Endothelial cell of umbilical vein (primary cell): ENCODE data around the gene TLCD3B. TPM values are rescaled to one million over a fixed set of nuclear protein-coding genes. Genes with fewer than 3 reads are reported as not detected.

Experiments
- BruUV-seq: library from RNA; stranded (reverse); fragments of 400-500 nt; replicated peaks from 2 replicates; lab custom pipeline; 2021; lab: Mats Ljungman, UMichigan
- CTCF ChIA-PET: fragments of 300-600, 350-600 bp; sonication (Branson Sonifier 250); formaldehyde crosslinking; loops from one replicate; lab custom pipeline; 2021; ENCODE audit warnings: antibody characterized with exemption, inconsistent platforms; lab: Charles Lee
- POLR2A ChIA-PET: fragments of 300-600, 350-600 bp; sonication (Branson Sonifier 250); formaldehyde crosslinking; loops from one replicate; lab custom pipeline; 2021; ENCODE audit warnings: antibody characterized with exemption, inconsistent platforms; lab: Charles Lee
- DNase-seq: peaks from one replicate; pipeline ENCODE4 v3.0.0-alpha.2; 2011; ENCODE audit warnings: low read depth, low spot score
- FAIRE-seq: peaks from 2 replicates; lab custom pipeline; 2011; peaks lifted over from hg19 to GRCh38; lab: Jason Lieb, UNC
- H2AFZ ChIP-seq: 2 replicates; pipeline ENCODE4 v1.6.0; 2012; ENCODE audit warnings: low read depth, low read length, control low read depth, inconsistent platforms
- H3K27ac ChIP-seq: 2 replicates; pipeline ENCODE4 v1.5.1; 2011; ENCODE audit warnings: low read depth, mild to moderate bottlenecking, control low read depth, low read length, moderate library complexity; ENCODE audit not compliant: insufficient read depth
- H3K27me3 ChIP-seq, 2 experiments: 2 replicates each; pipeline versions ENCODE4 v1.6.0 to v1.6.1; 2011; ENCODE audit warnings: low read length in 2 of 2, mixed read lengths in 1 of 2; ENCODE audit not compliant: control insufficient read depth in 2 of 2, insufficient read depth in 2 of 2
- H3K36me3 ChIP-seq, 2 experiments: 2 replicates in 1 of 2; 3 replicates in 1 of 2; pipeline ENCODE4 v1.5.1; 2011; ENCODE audit warnings: low read length in 2 of 2, mild to moderate bottlenecking in 1 of 2, moderate library complexity in 1 of 2; ENCODE audit not compliant: control insufficient read depth in 2 of 2, insufficient read depth in 2 of 2; ENCODE audit errors: extremely low read depth in 1 of 2
- H3K4me1 ChIP-seq: 3 replicates; pipeline ENCODE4 v1.5.1; 2011; ENCODE audit warnings: mild to moderate bottlenecking, low read length; ENCODE audit not compliant: control insufficient read depth, insufficient read depth; ENCODE audit errors: extremely low read depth
- H3K4me2 ChIP-seq: 2 replicates; pipeline ENCODE4 v1.6.1; 2011; ENCODE audit warnings: low read length, control low read depth, mixed read lengths; ENCODE audit not compliant: insufficient read depth
- H3K4me3 ChIP-seq, 3 experiments: fragments of 200-600 bp in 1 of 3; sonication (generic), shearing (Covaris generic) in 1 of 3; replicated peaks in 1 of 3; 2 replicates each; pipeline ENCODE4 v1.5.1; 2011 to 2016; ENCODE audit warnings: control low read depth in 3 of 3, low read length in 3 of 3, mild to moderate bottlenecking in 2 of 3, inconsistent platforms in 1 of 3, low read depth in 1 of 3, moderate library complexity in 1 of 3; ENCODE audit not compliant: insufficient read depth in 1 of 3
- H3K79me2 ChIP-seq: 2 replicates; pipeline ENCODE4 v1.6.0; 2012; ENCODE audit warnings: low read length, inconsistent platforms; ENCODE audit not compliant: control insufficient read depth, insufficient read depth
- H3K9ac ChIP-seq: replicated peaks from 2 replicates; pipeline ENCODE3; 2011; ENCODE audit warnings: low read length, control low read depth; ENCODE audit not compliant: insufficient read depth; ENCODE audit errors: extremely low read depth
- H3K9me1 ChIP-seq: replicated peaks from 3 replicates; pipeline ENCODE4 v1.6.0; 2011; ENCODE audit warnings: mild to moderate bottlenecking, low read length; ENCODE audit not compliant: control insufficient read depth, insufficient read depth; ENCODE audit errors: extremely low read depth
- H3K9me3 ChIP-seq: replicated peaks from 2 replicates; pipeline ENCODE4 v1.5.1; 2012; ENCODE audit warnings: low read length, inconsistent platforms; ENCODE audit not compliant: control insufficient read depth, insufficient read depth
- H4K20me1 ChIP-seq: replicated peaks from 2 replicates; pipeline ENCODE3; 2011; ENCODE audit warnings: mild to moderate bottlenecking, low read length; ENCODE audit not compliant: control insufficient read depth, insufficient read depth; ENCODE audit errors: extremely low read depth
- CTCF ChIP-seq, 2 donors: IDR thresholded peaks; 1 replicate in 1 of 2; 2 replicates in 1 of 2; pipeline ENCODE4 v1.5.1; 2011; ENCODE audit warnings: low read length in 2 of 2, mild to moderate bottlenecking in 2 of 2, moderate library complexity in 2 of 2, control low read depth in 1 of 2, inconsistent platforms in 1 of 2, low read depth in 1 of 2; ENCODE audit not compliant: insufficient read depth in 1 of 2; ENCODE audit errors: extremely low read depth in 1 of 2
- MAX ChIP-seq: IDR thresholded peaks from 2 replicates; pipeline ENCODE4 v1.6.1; 2011; ENCODE audit not compliant: insufficient read depth, insufficient read length
- MYC ChIP-seq: IDR thresholded peaks from one replicate; pipeline ENCODE4 v1.6.1; 2011; ENCODE audit warnings: mild to moderate bottlenecking, low read depth, low read length
- POLR2AphosphoS5 ChIP-seq: IDR thresholded peaks from 2 replicates; pipeline ENCODE4 v1.6.1; 2012; ENCODE audit warnings: low read depth, mild to moderate bottlenecking, control low read depth, low read length, moderate library complexity; ENCODE audit not compliant: insufficient read depth
- dilution Hi-C: fragments of 300-500 bp; cut with MboI; formaldehyde crosslinking; loops from one replicate; pipeline ENCODE4 v1.15.0; 2019; ENCODE audit warnings: low sequenced_read_pairs; ENCODE audit not compliant: extremely low pct_ligation_motif_present
- intact Hi-C: fragments of 100-400 bp; cut with micrococcal nuclease; formaldehyde crosslinking; loops from one replicate; pipeline ENCODE4 v1.10.0; 2022
- polyA plus RNA-seq, 4 experiments: library from polyadenylated mRNA; depleted of rRNA in 3 of 4; stranded (reverse) in 3 of 4; unstranded in 1 of 4; fragments of >200 nt; gene quantifications; 2 replicates each; pipeline versions ENCODE4 v1.2.1 to v1.2.3, GENCODE V29; 2011 to 2012; ENCODE audit warnings: missing spikeins in 1 of 4
- total RNA-seq: library from RNA; stranded (reverse); gene quantifications from 2 replicates; pipeline ENCODE4 v1.2.3, GENCODE V29; 2021

TLCD3B gene
- total and polyA plus RNA-seq, 2 donors (not counting 3 experiments of a cell fraction or from before 2014, with no cell fraction given): 0.37 to 0.86 TPM

- H2AFZ ChIP-seq: peak overlapping the region; percentile 79
- ChIA-PET CTCF (interaction anchor here (1.1 to 3.5 kb wide), 7 partner anchors 10 to 352 kb away, joined by 3 to 20 read pairs (median 5); partner anchors contain the start of genes ALDOA and TBX6), POLR2A (interaction anchor here (0.6 kb wide), 1 partner anchor 37 kb away, joined by 4 read pairs; no protein-coding TSS in a partner anchor)
- H3K36me3 ChIP-seq: peaks cover 0 to 5% of the 10 kb centered on the region in 2 experiments
- peaks cover 4% of the 10 kb centered on the region for H3K79me2 ChIP-seq
- no peaks in the 10 kb centered on the region for H3K9me1 ChIP-seq
- dilution Hi-C loops: no loop called here
- intact Hi-C loops: no loop called here
- TF ChIP-seq CTCF (IDR thresholded peaks at IDR 0.05; ENCODE audit: extremely low read depth in 1 of 2, insufficient read depth in 1 of 2, low read depth in 1 of 2, low read length in 2 of 2) (no peak), MAX (peak; percentile 71), POLR2AphosphoS5 (peak; percentile 65), MYC (peak; percentile 14)
- DNase-seq (peak; percentile 88), FAIRE-seq (peak; percentile 96)
- BruUV-seq: TSS peak; percentile 38
- peak overlapping the region; percentile 62 to 75 (median 70) for H3K4me3 ChIP-seq
- H3K4me2 ChIP-seq: peak overlapping the region; percentile 61
- H3K27me3 ChIP-seq: no peaks in the 10 kb centered on the region
- H4K20me1 ChIP-seq: no peaks in the 10 kb centered on the region
- H3K9ac ChIP-seq: peak overlapping the region; percentile 76
- H3K4me1 ChIP-seq: peaks cover 35% of the 10 kb centered on the region
- H3K27ac ChIP-seq: peak overlapping the region; percentile 72
- no peaks in the 10 kb centered on the region for H3K9me3 ChIP-seq
Observed at GRCh38 chr16:30052671-30053372, 21.8 kb upstream of the TLCD3B start.
